ENCODE data around the gene ZBTB44. TPM values are rescaled to one million over a fixed set of nuclear protein-coding genes. Genes with fewer than 3 reads are reported as not detected.

Gene ZBTB44
- total RNA-seq, 2 donors from 2014 or later, result 66.1 to 69.2 TPM

GRCh38 chr11:130211781-130212401 is 102.8 kb downstream of the ZBTB44 start:
- Mint-ChIP-seq H3K36me3 (ENCODE audit: low read depth) (no peaks in the 10 kb centered on the region), H3K4me1 (no peaks in the 10 kb centered on the region), H3K9me3 (no peaks in the 10 kb centered on the region), H3K4me3 (no peak overlapping the region), H3K27me3 (ENCODE audit: insufficient read depth) (peaks cover 3% of the 10 kb centered on the region), H3K27ac (no peak overlapping the region)
- Histone ChIP-seq H3K36me3 (ENCODE audit: control insufficient read depth, insufficient read depth, low read length) (no peaks in the 10 kb centered on the region), H3K4me1 (ENCODE audit: control insufficient read depth, insufficient read depth, low read length) (no peaks in the 10 kb centered on the region), H3K27me3 (ENCODE audit: control insufficient read depth, insufficient read depth, low read length, poor library complexity, severe bottlenecking) (no peaks in the 10 kb centered on the region), H3K9me3 (ENCODE audit: control insufficient read depth, low read length) (no peaks in the 10 kb centered on the region), H3K4me3 (ENCODE audit: low read length) (no peak overlapping the region), H3K9ac (ENCODE audit: extremely low read depth, low read length, poor library complexity, severe bottlenecking) (no peak overlapping the region), H3K27ac (ENCODE audit: low read depth, low read length) (no peak overlapping the region)
- TF ChIP-seq CTCF (conservative IDR thresholded peaks at IDR 0.05), result no peak
- WGBS, 2 experiments (ENCODE audit: insufficient coverage in 1 of 2, insufficient read length in 1 of 2), result 92 to 93% methylated on average over 17 to 19 of the region's 19 CpGs
- DNase-seq, result peak; percentile 42

GRCh38 chr11:130211144-130211543 is 103.6 kb downstream of the ZBTB44 start:
- Histone ChIP-seq H3K4me1 (ENCODE audit: control insufficient read depth, insufficient read depth, low read length) (no peaks in the 10 kb centered on the region), H3K9ac (ENCODE audit: extremely low read depth, low read length, poor library complexity, severe bottlenecking) (no peak overlapping the region), H3K9me3 (ENCODE audit: control insufficient read depth, low read length) (no peaks in the 10 kb centered on the region), H3K4me3 (ENCODE audit: low read length) (no peak overlapping the region), H3K27me3 (ENCODE audit: control insufficient read depth, insufficient read depth, low read length, poor library complexity, severe bottlenecking) (no peaks in the 10 kb centered on the region), H3K36me3 (ENCODE audit: control insufficient read depth, insufficient read depth, low read length) (no peaks in the 10 kb centered on the region), H3K27ac (ENCODE audit: low read depth, low read length) (no peak overlapping the region)
- WGBS, 2 experiments (ENCODE audit: insufficient coverage in 1 of 2, insufficient read length in 1 of 2), result 93% methylated on average over 3 of the region's 3 CpGs
- Mint-ChIP-seq H3K36me3 (ENCODE audit: low read depth) (peaks cover 1% of the 10 kb centered on the region), H3K4me1 (no peaks in the 10 kb centered on the region), H3K27ac (no peak overlapping the region), H3K9me3 (no peaks in the 10 kb centered on the region), H3K4me3 (no peak overlapping the region), H3K27me3 (ENCODE audit: insufficient read depth) (peaks cover 3% of the 10 kb centered on the region)
- TF ChIP-seq CTCF (conservative IDR thresholded peaks at IDR 0.05), result no peak
- DNase-seq, result peak; percentile 28

- no peak overlapping the region for H3K9ac ChIP-seq (ENCODE audit: extremely low read depth, low read length, poor library complexity, severe bottlenecking)
- peaks cover 2% of the 10 kb centered on the region for H3K27me3 Mint-ChIP-seq (ENCODE audit: insufficient read depth)
- H3K4me3 Mint-ChIP-seq, result no peak overlapping the region
- no peaks in the 10 kb centered on the region for H3K9me3 ChIP-seq (ENCODE audit: control insufficient read depth, low read length)
- WGBS, 2 experiments (ENCODE audit: insufficient coverage in 1 of 2, insufficient read length in 1 of 2), result 91 to 98% methylated on average over 7 to 23 of the region's 23 CpGs
- no peaks in the 10 kb centered on the region for H3K9me3 Mint-ChIP-seq
- H3K27ac ChIP-seq (ENCODE audit: low read depth, low read length), result no peak overlapping the region
- no peaks in the 10 kb centered on the region for H3K36me3 ChIP-seq (ENCODE audit: control insufficient read depth, insufficient read depth, low read length)
- DNase-seq, result peak; percentile 35
- peaks cover 9% of the 10 kb centered on the region for H3K36me3 Mint-ChIP-seq (ENCODE audit: low read depth)
- no peaks in the 10 kb centered on the region for H3K27me3 ChIP-seq (ENCODE audit: control insufficient read depth, insufficient read depth, low read length, poor library complexity, severe bottlenecking)
- peak overlapping the region; percentile 69 for H3K27ac Mint-ChIP-seq
- H3K4me1 ChIP-seq (ENCODE audit: control insufficient read depth, insufficient read depth, low read length), result no peaks in the 10 kb centered on the region
- H3K4me3 ChIP-seq (ENCODE audit: low read length), result no peak overlapping the region
- H3K4me1 Mint-ChIP-seq, result no peaks in the 10 kb centered on the region
- no peak for TF ChIP-seq CTCF (conservative IDR thresholded peaks at IDR 0.05)
Measured at GRCh38 chr11:130209954-130210854, 104.5 kb downstream of the ZBTB44 start.
